NCI-H1930 (cell line): Measurements from ENCODE around the gene RAPGEF6.
"Not testable (repeated sequence)": the region's sequence is repeated elsewhere in the genome, so short reads cannot be mapped to it uniquely, and the experiment has no call there.

ENCODE experiments used
- DNase-seq, 2 experiments: peaks; one replicate each; lab custom pipeline; 2025; lab: John Stamatoyannopoulos, UW

Gene RAPGEF6

GRCh38 chr5:131505237-131505908, 129.7 kb downstream of the RAPGEF6 start:
- no peak for DNase-seq

DNA sequence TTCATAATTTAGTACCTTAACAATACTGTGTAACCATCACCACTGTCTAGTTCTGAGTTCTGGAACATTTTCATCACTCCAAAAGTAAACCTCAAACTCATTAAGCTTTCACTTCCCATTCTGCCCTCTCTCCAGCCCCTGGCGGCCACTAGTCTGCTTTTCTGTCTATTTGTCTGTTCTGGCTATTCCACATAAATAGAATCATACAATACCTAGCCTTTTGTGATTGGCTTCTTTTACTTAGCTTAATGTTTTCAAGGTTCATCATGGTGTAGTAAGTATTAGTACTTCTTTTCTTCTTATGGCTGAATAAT, 138.7 kb downstream of the RAPGEF6 start:
- peak; percentile 9 to 42 for DNase-seq

DNA sequence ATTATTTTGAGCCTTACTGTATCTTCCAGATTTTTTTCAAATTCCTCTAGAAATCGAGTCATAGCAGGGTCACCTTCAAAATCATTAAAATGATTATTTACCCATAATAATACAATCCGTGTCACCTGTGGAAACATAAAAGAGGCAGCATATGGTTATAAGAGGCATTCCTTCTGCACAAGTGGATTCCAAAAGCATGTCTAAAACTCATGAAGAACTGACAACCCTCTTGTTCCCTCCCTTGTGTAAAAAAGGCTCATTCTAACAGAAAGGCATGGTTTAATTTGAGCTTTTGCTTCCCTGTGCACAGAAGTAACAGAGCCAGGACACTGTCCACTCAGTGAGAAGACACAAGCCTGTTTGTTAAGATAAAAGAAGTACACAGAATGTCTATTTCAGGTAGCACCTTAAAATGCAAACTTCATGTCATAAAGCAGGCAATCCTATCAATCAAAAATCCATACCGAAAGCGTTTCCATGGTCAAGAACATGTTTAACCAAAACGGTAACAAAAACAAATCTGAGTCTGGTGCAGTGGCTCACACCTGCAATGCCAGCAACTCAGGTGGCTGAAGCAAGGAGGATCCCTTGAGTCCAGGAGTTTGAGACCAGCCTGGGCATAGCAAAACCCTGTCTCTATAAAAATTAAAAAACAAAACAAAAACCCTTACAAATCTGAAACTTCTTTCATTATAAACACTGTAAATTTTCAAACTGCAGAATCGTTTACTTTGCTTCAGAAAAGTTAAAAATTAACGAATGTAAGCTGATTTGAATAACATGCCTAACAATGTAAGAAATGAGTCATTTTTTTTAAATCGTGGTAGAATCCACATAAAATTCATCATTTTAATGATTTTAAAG, 139.3 kb downstream of the RAPGEF6 start:
- DNase-seq: no peak

- DNase-seq: no peak
These were observed 143.3 kb downstream of the RAPGEF6 start for GRCh38 chr5:131491749-131492148.

- no peak for DNase-seq
These were observed 146.6 kb downstream of the RAPGEF6 start for GRCh38 chr5:131488463-131488862.

DNA sequence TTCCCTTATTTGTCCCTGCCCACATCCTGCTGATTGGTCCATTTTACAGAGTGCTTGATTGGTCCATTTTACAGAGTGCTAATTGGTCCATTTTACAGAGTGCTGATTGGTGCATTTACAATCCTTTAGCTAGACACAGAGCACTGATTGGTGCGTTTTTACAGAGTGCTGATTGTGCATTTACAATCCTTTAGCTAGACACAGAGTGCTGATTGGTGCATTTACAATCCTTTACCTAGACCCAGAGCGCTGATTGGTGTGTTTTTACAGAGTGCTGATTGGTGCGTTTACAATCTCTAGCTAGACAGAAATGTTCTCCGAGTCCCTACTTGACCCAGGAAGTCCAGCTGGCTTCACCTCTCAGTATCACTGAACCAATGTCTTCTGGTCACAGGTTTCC, 147.7 kb downstream of the RAPGEF6 start:
- DNase-seq: not testable (repeated sequence)

GRCh38 chr5:131482617-131483016, 152.4 kb downstream of the RAPGEF6 start:
- DNase-seq: no peak

- DNase-seq: no peak
These were observed 153.5 kb downstream of the RAPGEF6 start for GRCh38 chr5:131481569-131481968.

DNA sequence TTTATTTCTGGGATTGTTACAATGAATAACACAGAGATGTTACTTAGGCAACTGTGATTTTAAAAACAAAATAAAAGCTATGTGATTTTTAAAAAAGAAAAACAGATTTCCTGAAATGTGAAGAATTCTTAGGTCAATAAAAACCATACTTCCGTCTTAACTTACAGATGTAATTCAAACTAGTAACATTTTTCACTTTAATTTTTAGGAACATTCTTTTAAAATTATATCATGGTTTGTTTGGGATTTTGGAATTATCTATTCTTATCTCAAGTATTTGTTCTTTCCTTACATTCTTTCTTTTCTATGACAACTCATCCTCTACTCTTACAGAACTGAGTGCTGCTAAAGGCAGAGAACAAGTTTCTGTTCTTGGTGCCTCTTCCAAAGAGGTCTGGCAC, 159.5 kb downstream of the RAPGEF6 start:
- DNase-seq: no peak

GRCh38 chr5:131473731-131474130, 161.3 kb downstream of the RAPGEF6 start:
- no peak for DNase-seq

- DNase-seq: no peak
These were observed 168.8 kb downstream of the RAPGEF6 start for GRCh38 chr5:131466171-131466766.

DNA sequence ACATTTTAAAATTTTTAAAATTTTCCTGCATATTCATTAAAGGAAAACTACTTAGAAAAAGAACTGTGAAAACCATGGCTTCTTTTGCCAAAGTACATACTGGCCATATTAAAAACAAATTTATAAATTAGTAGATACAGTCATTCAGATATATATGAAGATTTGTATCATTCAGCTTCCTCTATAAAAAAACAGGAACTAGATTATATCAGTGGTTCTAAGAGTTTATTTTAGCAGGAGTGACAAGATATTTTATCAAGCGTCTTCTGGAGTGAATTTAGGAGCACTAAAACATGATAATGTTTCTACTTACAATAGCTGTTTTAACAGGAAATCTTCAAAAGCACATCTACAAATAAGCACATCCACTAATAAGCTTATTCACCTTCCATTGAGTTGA, 171.4 kb downstream of the RAPGEF6 start:
- DNase-seq: no peak

DNA sequence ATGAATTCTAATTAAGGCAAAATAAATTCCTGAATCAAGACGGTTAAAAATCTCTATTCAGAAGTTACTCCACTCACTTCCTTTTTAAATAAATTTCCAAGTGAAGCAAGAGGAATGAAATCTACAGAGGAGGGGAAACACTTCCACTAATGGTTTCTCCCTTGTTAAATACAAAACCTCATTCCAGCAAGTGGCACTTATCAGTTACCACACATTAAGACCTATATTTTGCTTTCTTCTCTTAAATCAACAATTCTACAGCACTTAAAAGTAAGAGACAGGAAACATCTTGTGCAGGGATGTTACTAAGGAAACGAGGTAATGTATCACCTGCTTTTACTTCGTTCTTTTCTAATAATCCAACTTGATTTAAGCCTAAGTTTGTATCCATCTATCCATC, 172.6 kb downstream of the RAPGEF6 start:
- no peak for DNase-seq

- DNase-seq: no peak
These were observed 173.3 kb downstream of the RAPGEF6 start for GRCh38 chr5:131461742-131462141.

- DNase-seq: no peak
These were observed 174.0 kb downstream of the RAPGEF6 start for GRCh38 chr5:131460867-131461572.

DNA sequence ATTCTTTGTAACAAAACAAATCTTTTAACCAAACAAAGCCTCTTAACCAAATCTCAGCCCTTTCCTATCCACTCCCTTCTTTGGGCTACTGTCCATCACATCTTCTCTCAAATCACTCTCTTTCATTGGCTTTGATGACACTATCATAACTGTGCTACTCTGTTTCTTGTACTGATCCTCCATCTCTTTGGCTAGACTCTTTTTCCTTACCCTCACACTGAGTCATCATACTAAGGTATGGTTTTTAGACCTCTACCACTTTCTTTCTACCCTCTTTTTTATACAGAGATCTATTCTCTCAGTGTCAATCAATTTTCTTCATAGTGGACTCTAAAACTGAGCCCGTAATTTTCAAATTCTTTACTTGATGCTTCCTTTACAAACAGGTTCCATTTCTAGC, 174.9 kb downstream of the RAPGEF6 start:
- no peak for DNase-seq

DNA sequence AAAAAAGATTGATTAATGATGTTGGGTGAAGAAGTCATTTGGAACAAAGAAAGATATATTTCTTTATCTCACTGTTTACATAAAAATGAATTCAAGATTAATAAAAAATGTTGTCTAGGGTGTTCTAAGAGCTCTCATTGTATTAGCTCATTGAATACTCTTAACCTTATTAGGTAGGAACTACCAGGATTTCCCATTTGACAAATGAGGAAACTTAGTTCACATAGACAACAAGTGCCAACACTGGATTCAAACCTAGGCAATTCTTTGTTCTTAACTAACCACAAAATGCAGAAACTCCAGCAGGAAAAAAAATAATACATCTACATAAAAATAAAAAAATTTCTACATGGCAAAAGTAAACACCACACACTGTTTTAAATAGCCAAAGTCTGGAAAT, 175.8 kb downstream of the RAPGEF6 start:
- DNase-seq: no peak

DNA sequence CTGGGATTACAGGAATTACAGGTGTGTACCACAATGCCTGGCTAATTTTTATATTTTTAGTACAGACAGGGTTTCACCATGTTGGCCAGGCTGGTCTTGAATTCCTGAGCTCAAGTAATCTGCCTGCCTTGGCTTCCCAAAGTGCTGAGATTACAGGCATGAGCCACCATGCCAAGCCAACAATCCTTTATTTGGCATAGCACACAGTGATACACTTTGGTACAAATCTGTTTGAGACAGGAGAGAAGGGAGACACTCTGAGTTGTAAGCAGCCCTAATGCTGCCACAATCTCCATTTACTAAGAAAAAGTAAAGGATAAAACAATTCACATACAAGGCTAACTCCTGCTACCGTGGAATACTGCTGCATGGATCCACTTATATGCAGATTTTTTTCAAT, 177.8 kb downstream of the RAPGEF6 start:
- no peak for DNase-seq

- no peak for DNase-seq
These were observed 184.1 kb downstream of the RAPGEF6 start for GRCh38 chr5:131450941-131451340.

DNA sequence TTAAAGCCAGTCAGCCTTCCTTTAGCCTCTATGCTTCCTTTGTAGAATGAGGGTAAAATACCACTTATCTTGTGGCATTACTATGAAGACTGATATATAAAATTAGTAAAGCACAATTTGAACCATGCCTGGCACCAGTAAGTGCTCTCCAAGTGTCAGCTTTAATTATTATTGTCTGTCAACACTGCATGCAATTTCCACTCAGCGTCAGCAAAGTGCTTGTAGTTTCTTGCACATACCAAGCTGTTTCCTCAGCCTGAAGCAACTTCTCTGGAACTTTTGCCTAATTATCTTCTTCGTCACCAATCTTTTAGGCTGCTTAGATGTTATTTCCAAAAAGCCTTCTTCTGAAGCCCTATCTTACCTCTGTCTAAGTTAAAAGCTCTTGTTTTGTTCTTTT, 193.8 kb downstream of the RAPGEF6 start:
- no peak for DNase-seq

GRCh38 chr5:131436081-131436480, 198.9 kb downstream of the RAPGEF6 start:
- DNase-seq: no peak

- DNase-seq: no peak
These were observed 201.9 kb downstream of the RAPGEF6 start for GRCh38 chr5:131433109-131433508.

GRCh38 chr5:131431794-131432193, 203.2 kb downstream of the RAPGEF6 start:
- DNase-seq: no peak
